GM06990 (cell line): ENCODE results near the gene EPHA1.

Experiments
- DNase-seq: peaks from one replicate; pipeline ENCODE4 v3.0.0-alpha.2; 2011; ENCODE audit not compliant: insufficient read length; ENCODE audit errors: extremely low read depth
- H3K27me3 ChIP-seq: replicated peaks from 2 replicates; pipeline ENCODE4 v1.6.0; 2011; ENCODE audit warnings: low read length; ENCODE audit not compliant: control insufficient read depth, insufficient read depth
- H3K36me3 ChIP-seq: 2 replicates; pipeline ENCODE4 v1.5.1; 2011; ENCODE audit warnings: low read length; ENCODE audit not compliant: control insufficient read depth, insufficient read depth
- H3K4me3 ChIP-seq: replicated peaks from 2 replicates; pipeline ENCODE4 v1.5.1; 2011; ENCODE audit warnings: low read depth, mild to moderate bottlenecking, control low read depth, low read length
- CTCF ChIP-seq: IDR thresholded peaks from 2 replicates; pipeline ENCODE4 v1.5.1; 2011; ENCODE audit warnings: low read length, control low read depth, mild to moderate bottlenecking, inconsistent platforms; ENCODE audit not compliant: insufficient read depth, poor library complexity, severe bottlenecking

Gene EPHA1

GRCh38 chr7:143437578-143437977, 28.9 kb upstream of the EPHA1 start:
- H3K27me3 ChIP-seq = no peaks in the 10 kb centered on the region
- TF ChIP-seq CTCF = no peak
- DNase-seq = no peak
- no peak overlapping the region for H3K4me3 ChIP-seq
- H3K36me3 ChIP-seq = no peaks in the 10 kb centered on the region

- no peaks in the 10 kb centered on the region for H3K36me3 ChIP-seq
- DNase-seq = no peak
- no peaks in the 10 kb centered on the region for H3K27me3 ChIP-seq
- TF ChIP-seq CTCF = no peak
- H3K4me3 ChIP-seq = no peak overlapping the region
Observed at GRCh38 chr7:143436325-143436946, 27.8 kb upstream of the EPHA1 start.

GRCh38 chr7:143435266-143435665, 26.6 kb upstream of the EPHA1 start:
- no peak for TF ChIP-seq CTCF
- Histone ChIP-seq H3K27me3 (no peaks in the 10 kb centered on the region), H3K4me3 (no peak overlapping the region), H3K36me3 (no peaks in the 10 kb centered on the region)
- no peak for DNase-seq

GRCh38 chr7:143434660-143435059, 26.0 kb upstream of the EPHA1 start:
- TF ChIP-seq CTCF = no peak
- H3K36me3 ChIP-seq = no peaks in the 10 kb centered on the region

GRCh38 chr7:143433759-143434158, 25.1 kb upstream of the EPHA1 start:
- no peaks in the 10 kb centered on the region for H3K27me3 ChIP-seq
- DNase-seq = no peak
- TF ChIP-seq CTCF = no peak

More at GRCh38 chr7:143434660-143435059, 26.0 kb upstream of the EPHA1 start:
- no peak overlapping the region for H3K4me3 ChIP-seq
- no peaks in the 10 kb centered on the region for H3K27me3 ChIP-seq
- DNase-seq = no peak

GRCh38 chr7:143431109-143431508, 22.5 kb upstream of the EPHA1 start:
- no peak for DNase-seq

More at GRCh38 chr7:143433759-143434158, 25.1 kb upstream of the EPHA1 start:
- Histone ChIP-seq H3K36me3 (no peaks in the 10 kb centered on the region), H3K4me3 (no peak overlapping the region)

More at GRCh38 chr7:143431109-143431508, 22.5 kb upstream of the EPHA1 start:
- TF ChIP-seq CTCF = no peak
- Histone ChIP-seq H3K4me3 (no peak overlapping the region), H3K27me3 (no peaks in the 10 kb centered on the region), H3K36me3 (no peaks in the 10 kb centered on the region)
